Activated B cell treated with CpG ODN at 0.5 μM for 24 hours (primary cell): ENCODE results near the gene LMNTD2. TPM values are rescaled to one million over a fixed set of nuclear protein-coding genes. Genes with fewer than 3 reads are reported as not detected.

ENCODE experiments used
- ATAC-seq: fragments of 200-7000 bp; cut with Tn5 transposase; one replicate; pipeline ENCODE4 v1.10.0; 2021; ENCODE audit warnings: low read depth, mild to moderate bottlenecking, moderate library complexity
- CTCF ChIA-PET: fragments of 350-600 bp; sonication (Branson Sonifier 250); formaldehyde crosslinking; loops from one replicate; lab custom pipeline; 2021; ENCODE audit warnings: antibody characterized with exemption; lab: Charles Lee
- POLR2A ChIA-PET: fragments of 350-600 bp; sonication (Branson Sonifier 250); formaldehyde crosslinking; loops from one replicate; lab custom pipeline; 2021; ENCODE audit warnings: antibody characterized with exemption; lab: Charles Lee
- DNase-seq: peaks from one replicate; pipeline ENCODE4 v3.0.0; 2022
- H3K27ac Mint-ChIP-seq: one replicate; pipeline ENCODE4 v1.8.0; 2020; ENCODE audit warnings: mixed read lengths
- H3K27me3 Mint-ChIP-seq: one replicate; pipeline ENCODE4 v1.8.0; 2021; ENCODE audit warnings: mixed read lengths
- H3K36me3 Mint-ChIP-seq: one replicate; pipeline ENCODE4 v1.8.0; 2021; ENCODE audit warnings: low read depth, mixed read lengths
- H3K4me1 Mint-ChIP-seq: one replicate; pipeline ENCODE4 v1.8.0; 2021; ENCODE audit warnings: mixed read lengths
- H3K4me3 Mint-ChIP-seq: one replicate; pipeline ENCODE4 v1.8.0; 2020; ENCODE audit warnings: mild to moderate bottlenecking, mixed read lengths
- H3K9me3 Mint-ChIP-seq: one replicate; pipeline ENCODE4 v1.8.0; 2020; ENCODE audit warnings: mixed read lengths
- CTCF ChIP-seq: fragments of 200-600 bp; IDR thresholded peaks from one replicate; pipeline ENCODE4 v1.8.0; 2022; ENCODE audit warnings: antibody characterized with exemption, mild to moderate bottlenecking
- intact Hi-C: fragments of 100-400 bp; cut with micrococcal nuclease; formaldehyde crosslinking; loops from one replicate; pipeline ENCODE4 v1.15.1; 2024
- total RNA-seq: library from RNA; stranded (reverse); gene quantifications from 2 replicates; pipeline ENCODE4 v1.2.3, GENCODE V29; 2022

Gene LMNTD2
- total RNA-seq, 1 donor from 2014 or later: 8.6 TPM

GRCh38 chr11:531919-532526 lies 28.5 kb downstream of the LMNTD2 start:
- Mint-ChIP-seq H3K9me3 (no peaks in the 10 kb centered on the region), H3K27ac (no peak overlapping the region), H3K27me3 (no peaks in the 10 kb centered on the region), H3K4me3 (no peak overlapping the region), H3K36me3 (peaks cover 23% of the 10 kb centered on the region), H3K4me1 (peaks cover 9% of the 10 kb centered on the region)
- DNase-seq (no peak), ATAC-seq (no peak)
- intact Hi-C loops: loop anchor here (10.0 kb wide), 1 partner anchor 383 kb away; the partner anchor contains the start of gene CHID1
- no peak for TF ChIP-seq CTCF
- ChIA-PET POLR2A (interaction anchor here (0.6 to 1.0 kb wide), 3 partner anchors 25 to 165 kb away, joined by 3 to 4 read pairs (median 3); partner anchors contain the start of genes LMNTD2 and RNH1), CTCF (no interaction called here)

GRCh38 chr11:530960-531831 lies 29.3 kb downstream of the LMNTD2 start:
- no peaks in the 10 kb centered on the region for H3K27me3 Mint-ChIP-seq
- no peak for DNase-seq
- no peak for ATAC-seq
- peaks cover 22% of the 10 kb centered on the region for H3K36me3 Mint-ChIP-seq
- peaks cover 5% of the 10 kb centered on the region for H3K4me1 Mint-ChIP-seq
- H3K27ac Mint-ChIP-seq: no peak overlapping the region
- ChIA-PET POLR2A (interaction anchor here (0.6 to 1.0 kb wide), 2 partner anchors 25 to 166 kb away, joined by 3 to 4 read pairs; partner anchors contain the start of gene RNH1), CTCF (no interaction called here)
- no peak overlapping the region for H3K4me3 Mint-ChIP-seq
- intact Hi-C loops: loop anchor here (10.0 kb wide), 1 partner anchor 384 kb away; the partner anchor contains the start of gene CHID1
- TF ChIP-seq CTCF: no peak
- H3K9me3 Mint-ChIP-seq: no peaks in the 10 kb centered on the region

GRCh38 chr11:529728-530411 lies 30.7 kb downstream of the LMNTD2 start:
- ATAC-seq: no peak
- no peaks in the 10 kb centered on the region for H3K27me3 Mint-ChIP-seq
- DNase-seq: no peak
- H3K9me3 Mint-ChIP-seq: no peaks in the 10 kb centered on the region
- H3K4me1 Mint-ChIP-seq: peaks cover 4% of the 10 kb centered on the region
- H3K4me3 Mint-ChIP-seq: no peak overlapping the region
- no peak for TF ChIP-seq CTCF
- POLR2A ChIA-PET: no interaction called here
- H3K36me3 Mint-ChIP-seq: peaks cover 21% of the 10 kb centered on the region
- no peak overlapping the region for H3K27ac Mint-ChIP-seq
- CTCF ChIA-PET: no interaction called here
- intact Hi-C loops: loop anchor here (10.0 kb wide), 1 partner anchor 385 kb away; the partner anchor contains the start of gene CHID1

- ChIA-PET POLR2A (no interaction called here), CTCF (no interaction called here)
- Mint-ChIP-seq H3K36me3 (peaks cover 21% of the 10 kb centered on the region), H3K9me3 (no peaks in the 10 kb centered on the region), H3K4me3 (no peak overlapping the region), H3K4me1 (peaks cover 4% of the 10 kb centered on the region), H3K27me3 (no peaks in the 10 kb centered on the region), H3K27ac (no peak overlapping the region)
- intact Hi-C loops: no loop called here
- ATAC-seq (no peak), DNase-seq (no peak)
- TF ChIP-seq CTCF: no peak
Measured at GRCh38 chr11:528815-529727, 31.5 kb downstream of the LMNTD2 start.
